ENCODE measurements around the gene PTGES2.

- TF ChIP-seq CTCF (IDR thresholded peaks at IDR 0.05) (no peak), POLR2A (IDR thresholded peaks at IDR 0.05) (peak in 2 of 4 donors; percentile 60 to 78), EP300 (IDR thresholded peaks at IDR 0.05) (no peak)
Measured at GRCh38 chr9:128115187-128116103, 12.1 kb downstream of the PTGES2 start.
